K562 (cell line): Measurements from ENCODE around the gene TEX48. TPM values are rescaled to one million over a fixed set of nuclear protein-coding genes. Genes with fewer than 3 reads are reported as not detected.

Source experiments
- CBX1 ChIP-seq: sonication (generic); IDR thresholded peaks from 2 replicates; pipeline ENCODE4 v1.6.1; 2016; ENCODE audit warnings: antibody characterized with exemption, low read depth, mild to moderate bottlenecking
- E2F3 ChIP-seq: fragments of 250-450 bp; sonication (Bioruptor Pico); IDR thresholded peaks from 2 replicates; pipeline ENCODE4 v1.4.0; 2020; ENCODE audit warnings: mild to moderate bottlenecking
- ELK3 ChIP-seq: fragments of 450-650 bp; formaldehyde crosslinking; IDR thresholded peaks from 2 replicates; pipeline ENCODE4 v1.4.0; 2020; ENCODE audit warnings: mild to moderate bottlenecking
- FOXP1 ChIP-seq: sonication (generic); formaldehyde crosslinking; IDR thresholded peaks from 2 replicates; pipeline ENCODE4 v1.8.0; 2022; ENCODE audit warnings: mild to moderate bottlenecking, missing genetic modification reagents
- NR2C1 ChIP-seq, 2 experiments: fragments of 450-650 bp; IDR thresholded peaks; 2 replicates each; pipeline ENCODE4 v1.6.1; 2017; ENCODE audit warnings: mild to moderate bottlenecking in 2 of 2, antibody characterized with exemption in 1 of 2, inconsistent platforms in 1 of 2, missing compliant biosample characterization in 1 of 2, missing genetic modification characterization in 1 of 2
- PREB ChIP-seq: sonication (generic); formaldehyde crosslinking; IDR thresholded peaks from 2 replicates; pipeline ENCODE4 v1.8.1; 2023; ENCODE audit warnings: mild to moderate bottlenecking, missing genetic modification reagents
- ZNF384 ChIP-seq: IDR thresholded peaks from 2 replicates; pipeline ENCODE4 v1.6.1; 2012; ENCODE audit warnings: low read depth, low read length, improper control_type of control experiment
- ZNF589 ChIP-seq: fragments of 200-800 bp; sonication (Bioruptor generic); IDR thresholded peaks from 2 replicates; pipeline ENCODE4 v1.6.1; 2016; ENCODE audit warnings: low read depth, missing genetic modification characterization, missing compliant biosample characterization
- ZNF695 ChIP-seq: fragments of 450-650 bp; formaldehyde crosslinking; IDR thresholded peaks from 2 replicates; pipeline ENCODE4 v1.4.0; 2020; ENCODE audit warnings: mild to moderate bottlenecking, moderate library complexity
- polyA plus RNA-seq, 8 experiments: library from polyadenylated mRNA; depleted of rRNA in 4 of 8; stranded (reverse) in 5 of 8; unstranded in 3 of 8; fragments of >200 nt; fragmentation: Nextera tagmentation in 2 of 8; fragmentation: Illumina TruSeq in 1 of 8; extraction: Ambion mirVana in 2 of 8; extraction: Trizol in 1 of 8; gene quantifications; 2 replicates each; pipeline versions ENCODE4 v1.2.1 to v1.2.3, GENCODE V29; 2011 to 2014; ENCODE audit warnings: inconsistent platforms in 1 of 8, missing spikeins in 1 of 8
- total RNA-seq, 7 experiments: library from RNA; depleted of rRNA in 6 of 7; stranded (reverse); fragments of >200 nt in 6 of 7; fragmentation: Illumina TruSeq in 2 of 7; extraction: Trizol in 2 of 7; gene quantifications; 2 replicates each; pipeline versions ENCODE4 v1.2.1 to v1.2.3, GENCODE V29; 2011 to 2021; ENCODE audit warnings: low replicate concordance in 1 of 7
- TF ChIP-seq, protein P1 (sequence below): sonication (generic); formaldehyde crosslinking; IDR thresholded peaks from 2 replicates; pipeline ENCODE4 v1.8.1; 2023; ENCODE audit warnings: mild to moderate bottlenecking, missing genetic modification reagents, moderate library complexity

Gene TEX48
- total and polyA plus RNA-seq, 9 of the 15 experiments (the other 6 are each of a cell fraction or from before 2014, with no cell fraction given) = not detected

- TF ChIP-seq, protein P1, sequence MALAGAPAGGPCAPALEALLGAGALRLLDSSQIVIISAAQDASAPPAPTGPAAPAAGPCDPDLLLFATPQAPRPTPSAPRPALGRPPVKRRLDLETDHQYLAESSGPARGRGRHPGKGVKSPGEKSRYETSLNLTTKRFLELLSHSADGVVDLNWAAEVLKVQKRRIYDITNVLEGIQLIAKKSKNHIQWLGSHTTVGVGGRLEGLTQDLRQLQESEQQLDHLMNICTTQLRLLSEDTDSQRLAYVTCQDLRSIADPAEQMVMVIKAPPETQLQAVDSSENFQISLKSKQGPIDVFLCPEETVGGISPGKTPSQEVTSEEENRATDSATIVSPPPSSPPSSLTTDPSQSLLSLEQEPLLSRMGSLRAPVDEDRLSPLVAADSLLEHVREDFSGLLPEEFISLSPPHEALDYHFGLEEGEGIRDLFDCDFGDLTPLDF (CRISPR knock-in tag) = no peak
- TF ChIP-seq FOXP1 (no peak), ZNF589 (CRISPR knock-in tag) (no peak), NR2C1 (IDR thresholded peaks at IDR 0.05) (no peak), NR2C1 (tag; IDR thresholded peaks at IDR 0.05) (no peak), ZNF695 (CRISPR knock-in tag) (no peak), ZNF384 (no peak), E2F3 (CRISPR knock-in tag) (no peak), PREB (no peak), ELK3 (CRISPR knock-in tag) (no peak), CBX1 (no peak)
- TF ChIP-seq, all 486 proteins: peak for 0
Observed at GRCh38 chr9:114631166-114631565, 50.8 kb downstream of the TEX48 start (continued).
